Stomach (tissue), 4 donors: ENCODE data around the gene HMGN3.
"Not testable (repeated sequence)": the region's sequence is repeated elsewhere in the genome, so short reads cannot be mapped to it uniquely, and the experiment has no call there.

Source experiments
- EP300 ChIP-seq: sonication (generic); formaldehyde crosslinking; IDR thresholded peaks from one replicate; pipeline ENCODE4 v1.6.1; 2017; ENCODE audit warnings: antibody characterized with exemption
- POLR2A ChIP-seq, 4 donors: fragments of 450-650 bp; IDR thresholded peaks; one replicate each; pipeline ENCODE4 v1.6.1; 2016; ENCODE audit warnings: antibody characterized with exemption in 4 of 4, control low read depth in 2 of 4, mild to moderate bottlenecking in 1 of 4, moderate library complexity in 1 of 4
- POLR2AphosphoS5 ChIP-seq, 3 donors: sonication (generic); formaldehyde crosslinking; IDR thresholded peaks; one replicate each; pipeline ENCODE4 v1.6.1; 2016; ENCODE audit warnings: antibody characterized with exemption in 3 of 3
- TF ChIP-seq, protein P1 (sequence below), 7 experiments: fragments of 450-650 bp in 4 of 7; fragments of 200-600 bp in 3 of 7; sonication (generic) in 3 of 7; IDR thresholded peaks; one replicate each; pipeline ENCODE4 v1.5.1; 2016 to 2019; ENCODE audit warnings: antibody characterized with exemption in 7 of 7, control low read depth in 2 of 7, mild to moderate bottlenecking in 1 of 7

DNA sequence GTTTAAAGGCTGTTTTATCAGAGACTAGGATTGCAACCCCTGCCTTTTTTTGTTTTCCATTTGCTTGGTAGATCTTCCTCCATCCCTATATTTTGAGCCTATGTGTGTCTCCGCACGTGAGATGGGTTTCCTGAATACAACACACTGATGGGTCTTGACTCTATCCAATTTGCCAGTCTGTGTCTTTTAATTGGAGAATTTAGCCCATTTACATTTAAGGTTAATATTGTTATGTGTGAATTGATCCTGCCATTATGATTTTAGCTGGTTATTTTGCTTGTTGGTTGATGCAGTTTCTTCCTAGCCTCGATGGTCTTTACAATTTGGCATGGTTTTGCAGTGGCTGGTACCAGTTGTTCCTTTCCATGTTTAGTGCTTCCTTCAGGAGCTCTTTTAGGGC lies 20.6 kb upstream of the HMGN3 start:
- TF ChIP-seq, protein P1, sequence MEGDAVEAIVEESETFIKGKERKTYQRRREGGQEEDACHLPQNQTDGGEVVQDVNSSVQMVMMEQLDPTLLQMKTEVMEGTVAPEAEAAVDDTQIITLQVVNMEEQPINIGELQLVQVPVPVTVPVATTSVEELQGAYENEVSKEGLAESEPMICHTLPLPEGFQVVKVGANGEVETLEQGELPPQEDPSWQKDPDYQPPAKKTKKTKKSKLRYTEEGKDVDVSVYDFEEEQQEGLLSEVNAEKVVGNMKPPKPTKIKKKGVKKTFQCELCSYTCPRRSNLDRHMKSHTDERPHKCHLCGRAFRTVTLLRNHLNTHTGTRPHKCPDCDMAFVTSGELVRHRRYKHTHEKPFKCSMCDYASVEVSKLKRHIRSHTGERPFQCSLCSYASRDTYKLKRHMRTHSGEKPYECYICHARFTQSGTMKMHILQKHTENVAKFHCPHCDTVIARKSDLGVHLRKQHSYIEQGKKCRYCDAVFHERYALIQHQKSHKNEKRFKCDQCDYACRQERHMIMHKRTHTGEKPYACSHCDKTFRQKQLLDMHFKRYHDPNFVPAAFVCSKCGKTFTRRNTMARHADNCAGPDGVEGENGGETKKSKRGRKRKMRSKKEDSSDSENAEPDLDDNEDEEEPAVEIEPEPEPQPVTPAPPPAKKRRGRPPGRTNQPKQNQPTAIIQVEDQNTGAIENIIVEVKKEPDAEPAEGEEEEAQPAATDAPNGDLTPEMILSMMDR (IDR thresholded peaks at IDR 0.05), result not testable (repeated sequence)
- TF ChIP-seq POLR2A (IDR thresholded peaks at IDR 0.05); EP300; POLR2AphosphoS5 (IDR thresholded peaks at IDR 0.05): not testable (repeated sequence)
